Esophagus squamous epithelium (tissue), 4 donors: ENCODE measurements around the gene HBQ1.

Experiments used
- CTCF ChIP-seq, 6 experiments: fragments of 450-650 bp in 4 of 6; fragments of 200-600 bp in 2 of 6; sonication (generic) in 2 of 6; IDR thresholded peaks; one replicate each; pipeline ENCODE4 v1.5.1; 2016 to 2019; ENCODE audit warnings: antibody characterized with exemption in 6 of 6, mild to moderate bottlenecking in 4 of 6, moderate library complexity in 4 of 6
- POLR2A ChIP-seq, 4 donors: fragments of 450-650 bp; IDR thresholded peaks; one replicate each; pipeline ENCODE4 v1.6.1; 2017; ENCODE audit warnings: antibody characterized with exemption in 4 of 4, mild to moderate bottlenecking in 4 of 4, moderate library complexity in 3 of 4

- TF ChIP-seq CTCF (IDR thresholded peaks at IDR 0.05), result no peak
- no peak for TF ChIP-seq POLR2A (IDR thresholded peaks at IDR 0.05)
Observed at GRCh38 chr16:177981-178667, 2.1 kb upstream of the HBQ1 start.
